ENCODE results near the gene LILRA1.
"Not testable (repeated sequence)": the region's sequence is repeated elsewhere in the genome, so short reads cannot be mapped to it uniquely, and the experiment has no call there.

LILRA1 gene

DNA sequence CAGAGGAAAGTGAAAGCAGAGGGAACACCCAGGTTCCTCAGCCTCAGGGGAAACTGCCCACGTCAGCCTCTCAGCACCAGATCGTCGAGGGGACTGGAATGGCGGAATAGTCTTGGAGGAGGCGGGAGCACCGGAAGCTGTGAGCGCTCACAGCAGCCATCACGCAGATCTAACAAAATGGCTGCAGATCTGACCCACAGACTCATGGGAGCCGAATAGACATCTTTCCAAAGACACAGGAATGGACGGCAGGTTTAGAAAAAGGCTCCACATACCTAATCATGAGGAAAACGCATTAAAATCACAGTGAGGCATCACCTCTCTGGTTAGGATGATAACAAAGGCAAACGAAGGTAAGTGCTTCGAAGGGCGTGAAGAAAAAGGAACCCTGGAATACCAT is 31.6 kb upstream of the LILRA1 start:
- Histone ChIP-seq H3K36me3 (ENCODE audit: control insufficient read depth, insufficient read depth, low read length) (no peaks in the 10 kb centered on the region), H3K9me3 (ENCODE audit: control insufficient read depth, insufficient read depth, low read length) (peaks cover 75% of the 10 kb centered on the region), H3K4me3 (ENCODE audit: low read depth, low read length) (no peak overlapping the region), H3K27ac (ENCODE audit: low read depth, low read length) (no peak overlapping the region), H3K4me1 (ENCODE audit: control insufficient read depth, insufficient read depth, low read length) (no peaks in the 10 kb centered on the region), H3K27me3 (ENCODE audit: control insufficient read depth, insufficient read depth, low read length) (no peaks in the 10 kb centered on the region), H3K9ac (ENCODE audit: low read depth, low read length) (no peak overlapping the region)

DNA sequence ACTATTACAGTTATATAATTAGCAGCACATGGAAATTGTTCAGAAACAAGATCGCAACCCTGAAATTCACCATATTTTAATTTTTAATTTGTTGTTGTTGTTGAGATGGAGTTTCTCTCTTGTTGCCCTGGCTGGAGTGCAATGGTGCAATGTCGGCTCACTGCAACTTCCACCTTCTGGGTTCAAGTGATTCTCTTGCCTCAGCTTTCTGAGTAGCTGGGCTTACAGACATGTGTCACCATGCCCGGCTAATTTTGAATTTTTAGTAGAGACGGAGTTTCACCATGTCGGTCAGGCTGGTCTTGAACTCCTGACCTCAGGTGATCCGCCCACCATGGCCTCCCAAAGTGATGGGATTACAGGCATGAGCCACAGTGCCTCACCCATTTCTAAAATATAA is 30.2 kb upstream of the LILRA1 start:
- H3K27ac ChIP-seq (ENCODE audit: low read depth, low read length); H3K36me3 ChIP-seq (ENCODE audit: control insufficient read depth, insufficient read depth, low read length); H3K9ac ChIP-seq (ENCODE audit: low read depth, low read length); H3K27me3 ChIP-seq (ENCODE audit: control insufficient read depth, insufficient read depth, low read length); H3K4me1 ChIP-seq (ENCODE audit: control insufficient read depth, insufficient read depth, low read length); H3K4me3 ChIP-seq (ENCODE audit: low read depth, low read length): not testable (repeated sequence)
- H3K9me3 ChIP-seq (ENCODE audit: control insufficient read depth, insufficient read depth, low read length): peaks cover 76% of the 10 kb centered on the region

DNA sequence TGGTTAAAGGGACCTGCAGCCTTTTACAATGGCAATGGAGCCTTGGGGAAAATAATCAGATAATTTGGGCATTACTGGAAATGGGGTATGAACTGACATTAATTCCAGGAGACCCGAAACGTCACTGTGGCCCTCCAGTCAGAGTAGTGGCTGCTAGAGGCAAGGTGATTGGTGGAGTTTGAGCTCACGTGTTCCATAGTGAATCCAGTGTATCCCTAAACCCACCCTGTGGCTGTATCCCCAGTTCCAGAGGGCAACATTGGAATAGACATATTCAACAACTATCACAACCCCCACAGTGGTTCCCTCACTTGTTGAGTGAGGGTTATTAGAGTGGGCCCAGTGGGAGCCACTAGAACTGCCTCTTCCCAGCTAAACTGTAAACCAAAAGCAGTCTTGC is 23.1 kb upstream of the LILRA1 start:
- Histone ChIP-seq H3K27me3 (ENCODE audit: control insufficient read depth, insufficient read depth, low read length) (no peaks in the 10 kb centered on the region), H3K36me3 (ENCODE audit: control insufficient read depth, insufficient read depth, low read length) (no peaks in the 10 kb centered on the region), H3K9ac (ENCODE audit: low read depth, low read length) (no peak overlapping the region), H3K9me3 (ENCODE audit: control insufficient read depth, insufficient read depth, low read length) (peaks cover 87% of the 10 kb centered on the region), H3K27ac (ENCODE audit: low read depth, low read length) (no peak overlapping the region), H3K4me3 (ENCODE audit: low read depth, low read length) (no peak overlapping the region), H3K4me1 (ENCODE audit: control insufficient read depth, insufficient read depth, low read length) (no peaks in the 10 kb centered on the region)

DNA sequence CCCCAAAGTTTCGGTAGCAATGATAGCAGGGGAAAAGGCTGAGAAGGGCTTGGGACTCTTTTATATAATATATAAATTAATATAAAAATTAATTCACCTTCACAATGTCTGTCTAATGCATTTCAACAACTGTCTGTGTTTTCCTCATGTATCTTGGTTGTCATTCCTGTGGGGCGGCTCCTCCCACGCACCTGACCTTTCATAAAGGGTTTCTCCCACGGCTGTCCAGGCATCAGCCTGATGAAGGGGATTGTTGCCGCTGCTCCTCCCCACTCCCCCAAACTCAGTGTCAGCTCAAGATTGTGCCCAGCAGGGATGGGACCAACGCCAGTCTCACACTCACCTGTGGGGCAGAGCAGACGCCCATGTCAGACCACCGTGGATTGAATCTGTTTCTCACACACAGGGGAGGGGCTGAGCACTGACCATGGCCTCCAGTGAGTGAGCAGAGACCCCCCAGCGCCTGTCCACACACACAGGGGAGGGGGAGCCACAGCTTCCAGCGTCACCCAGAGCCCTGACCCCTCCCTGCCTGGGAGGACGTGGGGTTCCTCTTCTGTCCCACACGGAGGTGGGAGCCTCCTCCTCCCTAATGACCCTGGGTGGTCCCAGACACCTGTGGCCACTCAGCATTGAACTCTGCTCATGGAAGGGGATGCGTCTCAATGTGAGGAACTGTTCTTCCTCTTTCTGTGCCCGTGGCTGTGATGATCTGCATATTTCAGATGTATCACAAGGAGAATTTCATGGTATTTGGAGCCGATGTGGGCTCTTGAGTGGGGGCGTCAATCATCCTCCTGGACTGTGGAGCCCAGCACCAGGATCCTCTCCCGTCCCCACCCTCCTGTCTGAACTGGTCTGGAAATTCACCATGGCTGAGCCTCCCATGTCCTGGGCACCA is 21.5 kb upstream of the LILRA1 start:
- H3K27me3 ChIP-seq (ENCODE audit: control insufficient read depth, insufficient read depth, low read length); H3K4me1 ChIP-seq (ENCODE audit: control insufficient read depth, insufficient read depth, low read length); H3K4me3 ChIP-seq (ENCODE audit: low read depth, low read length); H3K36me3 ChIP-seq (ENCODE audit: control insufficient read depth, insufficient read depth, low read length); H3K9ac ChIP-seq (ENCODE audit: low read depth, low read length); H3K27ac ChIP-seq (ENCODE audit: low read depth, low read length): not testable (repeated sequence)
- peaks cover 83% of the 10 kb centered on the region for H3K9me3 ChIP-seq (ENCODE audit: control insufficient read depth, insufficient read depth, low read length)

DNA sequence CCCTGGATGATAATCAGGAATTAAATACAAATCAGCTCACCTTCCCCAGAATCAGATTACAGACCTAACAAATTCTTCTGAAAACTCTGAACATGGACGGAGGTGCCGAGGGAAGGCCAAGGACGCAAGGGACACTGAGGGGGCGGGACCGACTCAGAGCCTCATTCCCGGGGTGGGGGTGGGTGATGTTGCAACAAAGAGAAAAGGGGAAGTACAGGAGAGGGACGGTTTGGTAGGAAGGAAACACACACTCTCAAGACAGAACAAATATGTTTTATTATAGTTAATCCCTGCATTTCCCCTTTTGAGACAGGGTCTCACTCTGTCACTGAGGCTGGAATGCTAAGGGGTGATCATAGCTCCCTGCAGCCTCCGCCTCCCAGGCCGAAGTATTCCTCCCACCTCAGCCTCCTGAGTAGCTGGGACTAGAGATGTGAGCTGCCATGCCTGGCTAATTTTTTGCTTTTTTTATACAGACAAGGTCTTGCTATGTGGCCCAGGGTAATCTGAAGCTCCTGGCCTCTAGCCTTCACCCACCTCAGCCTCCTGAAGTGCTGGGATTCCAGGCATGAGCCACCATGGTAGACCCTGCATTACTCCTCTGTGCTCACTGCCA is 20.6 kb upstream of the LILRA1 start:
- Histone ChIP-seq H3K36me3 (ENCODE audit: control insufficient read depth, insufficient read depth, low read length) (no peaks in the 10 kb centered on the region), H3K4me1 (ENCODE audit: control insufficient read depth, insufficient read depth, low read length) (no peaks in the 10 kb centered on the region), H3K27ac (ENCODE audit: low read depth, low read length) (no peak overlapping the region), H3K9me3 (ENCODE audit: control insufficient read depth, insufficient read depth, low read length) (peaks cover 82% of the 10 kb centered on the region), H3K4me3 (ENCODE audit: low read depth, low read length) (no peak overlapping the region), H3K9ac (ENCODE audit: low read depth, low read length) (no peak overlapping the region), H3K27me3 (ENCODE audit: control insufficient read depth, insufficient read depth, low read length) (no peaks in the 10 kb centered on the region)

DNA sequence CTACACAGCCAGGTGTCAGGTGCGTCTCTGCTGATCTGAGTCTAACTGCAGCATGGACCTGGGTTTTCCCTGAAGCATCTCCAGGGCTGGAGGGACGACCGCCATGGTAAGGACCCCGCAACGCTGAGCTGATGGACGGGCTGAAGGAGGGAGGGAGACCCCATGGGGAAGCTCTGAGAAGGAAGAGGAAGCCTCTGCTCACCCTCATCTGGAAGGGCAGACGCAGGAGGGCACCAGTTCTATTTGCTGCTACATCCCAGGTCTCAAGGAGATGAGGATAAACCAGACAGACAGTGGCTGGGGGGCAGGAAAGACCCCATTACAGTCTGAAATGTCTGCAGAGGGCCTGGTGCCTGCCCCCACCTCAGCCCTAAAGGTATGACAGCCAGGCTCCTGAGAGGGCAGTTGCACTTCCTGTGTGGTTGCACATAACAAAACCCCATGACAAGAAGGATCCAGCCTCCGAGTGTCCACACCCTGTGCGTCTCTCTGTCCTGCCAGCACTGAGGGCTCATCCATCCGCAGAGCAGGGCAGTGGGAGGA is 20.0 kb upstream of the LILRA1 start, which contains the start of gene LILRA2:
LILRA2 (plus strand) TSS at position 461 of the 543 bp plus-strand sequence. CDS start 89 bp downstream, outside the sequence.
- Histone ChIP-seq H3K27me3 (ENCODE audit: control insufficient read depth, insufficient read depth, low read length) (no peaks in the 10 kb centered on the region), H3K36me3 (ENCODE audit: control insufficient read depth, insufficient read depth, low read length) (no peaks in the 10 kb centered on the region), H3K9ac (ENCODE audit: low read depth, low read length) (no peak within 1 kb of the TSS), H3K4me1 (ENCODE audit: control insufficient read depth, insufficient read depth, low read length) (no peaks in the 10 kb centered on the region), H3K9me3 (ENCODE audit: control insufficient read depth, insufficient read depth, low read length) (peaks cover 81% of the 10 kb centered on the region), H3K4me3 (ENCODE audit: low read depth, low read length) (no peak within 1 kb of the TSS), H3K27ac (ENCODE audit: low read depth, low read length) (no peak within 1 kb of the TSS)

DNA sequence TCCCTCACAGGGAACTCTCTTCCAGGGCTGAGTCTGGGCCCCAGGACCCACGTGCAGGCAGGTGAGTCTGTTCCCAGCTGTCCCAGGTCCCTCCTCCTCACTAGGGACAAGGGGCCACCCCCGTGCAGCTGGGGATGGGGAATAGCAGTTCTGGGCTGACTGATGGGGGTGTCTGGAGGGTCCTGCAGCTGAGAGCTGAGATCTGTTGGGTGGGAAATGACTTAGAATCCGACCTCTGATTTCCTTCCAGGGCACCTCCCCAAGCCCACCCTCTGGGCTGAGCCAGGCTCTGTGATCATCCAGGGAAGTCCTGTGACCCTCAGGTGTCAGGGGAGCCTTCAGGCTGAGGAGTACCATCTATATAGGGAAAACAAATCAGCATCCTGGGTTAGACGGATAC is 19.4 kb upstream of the LILRA1 start:
- H3K27ac ChIP-seq (ENCODE audit: low read depth, low read length): no peak overlapping the region
- no peak overlapping the region for H3K4me3 ChIP-seq (ENCODE audit: low read depth, low read length)
- H3K36me3 ChIP-seq (ENCODE audit: control insufficient read depth, insufficient read depth, low read length): no peaks in the 10 kb centered on the region
- H3K9me3 ChIP-seq (ENCODE audit: control insufficient read depth, insufficient read depth, low read length): peaks cover 75% of the 10 kb centered on the region
- no peaks in the 10 kb centered on the region for H3K4me1 ChIP-seq (ENCODE audit: control insufficient read depth, insufficient read depth, low read length)
- no peaks in the 10 kb centered on the region for H3K27me3 ChIP-seq (ENCODE audit: control insufficient read depth, insufficient read depth, low read length)
- H3K9ac ChIP-seq (ENCODE audit: low read depth, low read length): no peak overlapping the region

DNA sequence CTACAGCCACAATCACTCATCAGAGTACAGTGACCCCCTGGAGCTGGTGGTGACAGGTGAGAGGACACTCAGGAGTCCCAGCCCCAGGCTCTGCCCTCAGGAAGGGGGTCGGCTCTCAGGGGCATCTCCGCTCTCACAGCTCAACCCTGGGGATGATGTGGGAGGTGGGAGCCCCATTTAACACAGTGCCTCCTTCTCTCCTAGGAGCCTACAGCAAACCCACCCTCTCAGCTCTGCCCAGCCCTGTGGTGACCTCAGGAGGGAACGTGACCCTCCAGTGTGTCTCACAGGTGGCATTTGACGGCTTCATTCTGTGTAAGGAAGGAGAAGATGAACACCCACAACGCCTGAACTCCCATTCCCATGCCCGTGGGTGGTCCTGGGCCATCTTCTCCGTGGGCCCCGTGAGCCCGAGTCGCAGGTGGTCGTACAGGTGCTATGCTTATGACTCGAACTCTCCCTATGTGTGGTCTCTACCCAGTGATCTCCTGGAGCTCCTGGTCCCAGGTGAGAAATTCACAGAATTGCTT is 18.8 kb upstream of the LILRA1 start:
- Histone ChIP-seq H3K9ac (ENCODE audit: low read depth, low read length) (no peak overlapping the region), H3K4me1 (ENCODE audit: control insufficient read depth, insufficient read depth, low read length) (no peaks in the 10 kb centered on the region), H3K4me3 (ENCODE audit: low read depth, low read length) (no peak overlapping the region), H3K9me3 (ENCODE audit: control insufficient read depth, insufficient read depth, low read length) (peaks cover 70% of the 10 kb centered on the region), H3K27me3 (ENCODE audit: control insufficient read depth, insufficient read depth, low read length) (no peaks in the 10 kb centered on the region), H3K27ac (ENCODE audit: low read depth, low read length) (no peak overlapping the region), H3K36me3 (ENCODE audit: control insufficient read depth, insufficient read depth, low read length) (no peaks in the 10 kb centered on the region)

DNA sequence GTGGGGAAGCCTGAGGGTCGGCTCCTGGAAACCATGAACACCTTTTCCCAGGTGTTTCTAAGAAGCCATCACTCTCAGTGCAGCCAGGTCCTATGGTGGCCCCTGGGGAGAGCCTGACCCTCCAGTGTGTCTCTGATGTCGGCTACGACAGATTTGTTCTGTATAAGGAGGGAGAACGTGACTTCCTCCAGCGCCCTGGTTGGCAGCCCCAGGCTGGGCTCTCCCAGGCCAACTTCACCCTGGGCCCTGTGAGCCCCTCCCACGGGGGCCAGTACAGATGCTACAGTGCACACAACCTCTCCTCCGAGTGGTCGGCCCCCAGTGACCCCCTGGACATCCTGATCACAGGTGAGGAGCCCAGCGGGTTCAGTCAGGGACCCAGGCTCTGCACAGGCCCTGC is 18.2 kb upstream of the LILRA1 start:
- H3K36me3 ChIP-seq (ENCODE audit: control insufficient read depth, insufficient read depth, low read length); H3K27ac ChIP-seq (ENCODE audit: low read depth, low read length); H3K9ac ChIP-seq (ENCODE audit: low read depth, low read length); H3K4me3 ChIP-seq (ENCODE audit: low read depth, low read length); H3K4me1 ChIP-seq (ENCODE audit: control insufficient read depth, insufficient read depth, low read length); H3K27me3 ChIP-seq (ENCODE audit: control insufficient read depth, insufficient read depth, low read length): not testable (repeated sequence)
- peaks cover 64% of the 10 kb centered on the region for H3K9me3 ChIP-seq (ENCODE audit: control insufficient read depth, insufficient read depth, low read length)

DNA sequence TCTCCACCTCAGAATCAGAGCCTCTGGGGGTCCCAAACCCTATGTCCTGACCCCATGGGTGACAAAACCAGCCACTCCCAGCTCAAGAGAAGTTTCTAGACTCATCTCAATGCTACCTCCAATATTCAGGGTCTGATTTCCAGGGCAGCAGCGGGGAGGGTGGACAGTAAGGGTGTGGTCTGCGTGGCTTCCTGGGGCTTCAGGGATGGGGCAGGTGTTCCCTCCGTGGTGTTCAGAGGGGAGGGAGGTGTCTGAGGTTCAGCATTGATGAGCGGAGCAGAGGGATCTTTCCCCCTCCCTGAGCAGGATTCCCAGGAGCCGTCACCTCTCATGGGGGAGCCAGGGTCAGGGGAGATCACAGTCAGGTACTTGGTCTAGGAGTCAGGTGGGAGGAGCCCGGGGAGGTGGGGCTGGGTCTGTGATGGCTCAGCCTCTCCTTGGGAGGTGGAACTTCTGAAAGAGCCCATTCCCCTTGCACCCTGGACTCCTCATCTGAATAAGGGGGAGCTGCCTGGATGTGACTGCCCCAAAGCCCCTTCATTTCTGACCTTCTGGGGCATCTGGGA is 16.9 kb upstream of the LILRA1 start:
- Histone ChIP-seq H3K9me3 (ENCODE audit: control insufficient read depth, insufficient read depth, low read length) (peaks cover 52% of the 10 kb centered on the region), H3K9ac (ENCODE audit: low read depth, low read length) (no peak overlapping the region), H3K4me1 (ENCODE audit: control insufficient read depth, insufficient read depth, low read length) (no peaks in the 10 kb centered on the region), H3K27me3 (ENCODE audit: control insufficient read depth, insufficient read depth, low read length) (no peaks in the 10 kb centered on the region), H3K36me3 (ENCODE audit: control insufficient read depth, insufficient read depth, low read length) (no peaks in the 10 kb centered on the region), H3K27ac (ENCODE audit: low read depth, low read length) (no peak overlapping the region), H3K4me3 (ENCODE audit: low read depth, low read length) (no peak overlapping the region)

DNA sequence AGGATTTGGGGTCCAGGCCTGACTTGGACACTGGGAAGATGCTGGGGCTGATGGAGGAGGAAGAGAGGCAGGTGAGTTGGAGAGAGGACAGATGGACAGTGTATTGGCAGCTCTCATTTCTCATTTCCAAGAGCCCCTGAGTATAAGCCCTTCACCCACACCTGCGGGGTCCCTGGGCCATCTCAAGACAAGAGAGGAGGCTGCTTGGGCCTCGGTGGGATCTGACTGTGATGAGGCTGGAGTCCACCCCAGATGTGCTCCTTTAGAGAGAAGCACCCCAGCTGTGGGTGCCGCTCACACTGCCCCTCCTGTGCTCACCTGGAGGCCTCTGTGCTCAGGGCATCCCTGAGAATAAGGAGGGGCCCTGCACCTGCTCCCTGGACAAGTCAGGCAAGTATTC is 16.1 kb upstream of the LILRA1 start:
- Histone ChIP-seq H3K9me3 (ENCODE audit: control insufficient read depth, insufficient read depth, low read length) (peaks cover 55% of the 10 kb centered on the region), H3K9ac (ENCODE audit: low read depth, low read length) (no peak overlapping the region), H3K27ac (ENCODE audit: low read depth, low read length) (no peak overlapping the region), H3K27me3 (ENCODE audit: control insufficient read depth, insufficient read depth, low read length) (no peaks in the 10 kb centered on the region), H3K36me3 (ENCODE audit: control insufficient read depth, insufficient read depth, low read length) (no peaks in the 10 kb centered on the region), H3K4me1 (ENCODE audit: control insufficient read depth, insufficient read depth, low read length) (no peaks in the 10 kb centered on the region), H3K4me3 (ENCODE audit: low read depth, low read length) (no peak overlapping the region)
